H9 (cell line): ENCODE measurements around the gene KLF15. TPM values are rescaled to one million over a fixed set of nuclear protein-coding genes. Genes with fewer than 3 reads are reported as not detected.

Source experiments
- DNase-seq: peaks from one replicate; pipeline ENCODE4 v3.0.0-alpha.2; 2017
- H2AFZ ChIP-seq: one replicate; pipeline ENCODE4 v1.6.1; 2013; ENCODE audit warnings: mild to moderate bottlenecking, low read length, control low read depth, moderate library complexity
- H2AK5ac ChIP-seq: 2 replicates; pipeline ENCODE4 v1.6.1; 2013; ENCODE audit warnings: low read length, control low read depth, mixed read lengths; ENCODE audit not compliant: insufficient read length
- H2BK120ac ChIP-seq: one replicate; pipeline ENCODE4 v1.6.1; 2013; ENCODE audit warnings: low read depth, mild to moderate bottlenecking, low read length, control low read depth, inconsistent platforms; ENCODE audit not compliant: poor library complexity, severe bottlenecking
- H2BK12ac ChIP-seq: 2 replicates; pipeline ENCODE4 v1.6.1; 2013; ENCODE audit warnings: low read length, control low read depth, mixed read lengths, low read depth; ENCODE audit not compliant: insufficient read length
- H2BK15ac ChIP-seq: 2 replicates; pipeline ENCODE4 v1.6.1; 2013; ENCODE audit warnings: low read depth, low read length, control low read depth
- H2BK20ac ChIP-seq: one replicate; pipeline ENCODE4 v1.6.1; 2013; ENCODE audit warnings: low read depth, mild to moderate bottlenecking, low read length, control low read depth, inconsistent platforms; ENCODE audit not compliant: poor library complexity, severe bottlenecking
- H2BK5ac ChIP-seq: 2 replicates; pipeline ENCODE4 v1.6.1; 2013; ENCODE audit warnings: low read length, control low read depth, mixed read lengths; ENCODE audit not compliant: insufficient read length
- H3K14ac ChIP-seq: 2 replicates; pipeline ENCODE4 v1.6.1; 2013; ENCODE audit warnings: low read length, control low read depth; ENCODE audit not compliant: insufficient read depth
- H3K18ac ChIP-seq: 2 replicates; pipeline ENCODE4 v1.6.1; 2013; ENCODE audit warnings: low read depth, mild to moderate bottlenecking, mixed read lengths, low read length, control low read depth; ENCODE audit not compliant: insufficient read length
- H3K23ac ChIP-seq: 2 replicates; pipeline ENCODE4 v1.6.1; 2013; ENCODE audit warnings: low read length, control low read depth, mixed read lengths, low read depth; ENCODE audit not compliant: insufficient read length
- H3K23me2 ChIP-seq: 2 replicates; pipeline ENCODE4 v1.6.1; 2013; ENCODE audit warnings: low read depth, mild to moderate bottlenecking, mixed read lengths, low read length, control low read depth; ENCODE audit not compliant: insufficient read length, poor library complexity, severe bottlenecking
- H3K27ac ChIP-seq: 2 replicates; pipeline ENCODE4 v1.5.1; 2013; ENCODE audit warnings: low read length, control low read depth, mixed read lengths, low read depth; ENCODE audit not compliant: insufficient read length
- H3K27me3 ChIP-seq: 2 replicates; pipeline ENCODE4 v1.6.1; 2013; ENCODE audit warnings: low read length, control low read depth, inconsistent platforms; ENCODE audit not compliant: insufficient read depth
- H3K4ac ChIP-seq: 2 replicates; pipeline ENCODE4 v1.6.1; 2013; ENCODE audit warnings: low read depth, mild to moderate bottlenecking, control low read depth, inconsistent platforms, low read length, moderate library complexity
- H3K4me1 ChIP-seq: 2 replicates; pipeline ENCODE4 v1.6.1; 2013; ENCODE audit warnings: low read length, control low read depth, inconsistent platforms; ENCODE audit not compliant: insufficient read depth
- H3K4me2 ChIP-seq: 2 replicates; pipeline ENCODE4 v1.6.1; 2013; ENCODE audit warnings: low read length, control low read depth, mixed read lengths; ENCODE audit not compliant: insufficient read length, insufficient read depth
- H3K56ac ChIP-seq: 2 replicates; pipeline ENCODE4 v1.6.1; 2013; ENCODE audit warnings: low read depth, mild to moderate bottlenecking, mixed read lengths, low read length, control low read depth; ENCODE audit not compliant: insufficient read length
- H3K79me1 ChIP-seq: 2 replicates; pipeline ENCODE4 v1.6.1; 2013; ENCODE audit warnings: low read depth, mild to moderate bottlenecking, moderate library complexity, low read length, control low read depth, inconsistent platforms; ENCODE audit not compliant: insufficient read depth, poor library complexity, severe bottlenecking
- H3K79me2 ChIP-seq: 2 replicates; pipeline ENCODE4 v1.6.1; 2013; ENCODE audit warnings: low read length, control low read depth, inconsistent platforms; ENCODE audit not compliant: insufficient read depth
- H3K9ac ChIP-seq: 2 replicates; pipeline ENCODE4 v1.6.1; 2013; ENCODE audit warnings: low read length, control low read depth, mixed read lengths; ENCODE audit not compliant: insufficient read length; ENCODE audit errors: extremely low read depth
- H3K9me3 ChIP-seq: one replicate; pipeline ENCODE4 v1.6.1; 2013; ENCODE audit warnings: low read depth, low read length, inconsistent platforms; ENCODE audit not compliant: control insufficient read depth
- H3T11ph ChIP-seq: one replicate; pipeline ENCODE4 v1.6.1; 2013; ENCODE audit warnings: mild to moderate bottlenecking, low read length, control low read depth, inconsistent platforms
- H4K20me1 ChIP-seq: one replicate; pipeline ENCODE4 v1.6.1; 2013; ENCODE audit not compliant: control insufficient read depth, insufficient read length, insufficient read depth
- H4K5ac ChIP-seq: 2 replicates; pipeline ENCODE4 v1.6.1; 2013; ENCODE audit warnings: low read depth, mild to moderate bottlenecking, mixed read lengths, low read length, control low read depth; ENCODE audit not compliant: insufficient read length
- H4K8ac ChIP-seq: replicated peaks from 2 replicates; pipeline ENCODE4 v1.6.1; 2013; ENCODE audit warnings: low read length, control low read depth, mixed read lengths, low read depth; ENCODE audit not compliant: insufficient read length
- H4K91ac ChIP-seq: 2 replicates; pipeline ENCODE4 v1.6.1; 2013; ENCODE audit warnings: low read depth, mild to moderate bottlenecking, moderate library complexity, mixed read lengths, low read length, control low read depth; ENCODE audit not compliant: insufficient read length
- H3K27ac Mint-ChIP-seq, 3 experiments: 2 replicates in 2 of 3; 3 replicates in 1 of 3; pipeline ENCODE4 v1.8.0; 2020 to 2021; ENCODE audit warnings: mixed read lengths in 3 of 3, mild to moderate bottlenecking in 1 of 3, moderate library complexity in 1 of 3
- H3K27me3 Mint-ChIP-seq: 2 replicates; pipeline ENCODE4 v1.8.0; 2021; ENCODE audit warnings: low read depth, mild to moderate bottlenecking, moderate library complexity, mixed read lengths
- H3K36me3 Mint-ChIP-seq, 3 experiments: 2 replicates in 2 of 3; 3 replicates in 1 of 3; pipeline ENCODE4 v1.8.0; 2020 to 2021; ENCODE audit warnings: low read depth in 3 of 3, mixed read lengths in 3 of 3; ENCODE audit not compliant: insufficient read depth in 1 of 3
- H3K4me1 Mint-ChIP-seq, 2 experiments: 2 replicates each; pipeline ENCODE4 v1.8.0; 2020; ENCODE audit warnings: mixed read lengths in 2 of 2
- H3K4me3 Mint-ChIP-seq, 2 experiments: 2 replicates in 1 of 2; 3 replicates in 1 of 2; pipeline ENCODE4 v1.8.0; 2020 to 2021; ENCODE audit warnings: mild to moderate bottlenecking in 2 of 2, mixed read lengths in 2 of 2, moderate library complexity in 1 of 2
- H3K9me3 Mint-ChIP-seq, 2 experiments: 2 replicates in 1 of 2; 3 replicates in 1 of 2; pipeline ENCODE4 v1.8.0; 2020; ENCODE audit warnings: mild to moderate bottlenecking in 2 of 2, mixed read lengths in 2 of 2, moderate library complexity in 1 of 2
- WGBS: extraction: QIAGEN DNeasy Blood & Tissue Kit; methylation state at CpG from one replicate; pipeline ENCODE4 v1.1.7; 2013; ENCODE audit warnings: missing lambda C conversion rate, low lambda C conversion rate, mixed read lengths; ENCODE audit not compliant: insufficient read length; ENCODE audit errors: extremely low coverage; 5-methylcytosine and 5-hydroxymethylcytosine counted together
- total RNA-seq: library from RNA; stranded (reverse); gene quantifications from 2 replicates; pipeline ENCODE4 v1.2.1, GENCODE V29; 2021
- TF ChIP-seq, protein P1 (sequence below): fragments of 200-600 bp; sonication (generic); conservative IDR thresholded peaks from 3 replicates; pipeline ENCODE4 v1.8.0; 2021; ENCODE audit warnings: antibody characterized with exemption, mild to moderate bottlenecking

KLF15 gene
- total RNA-seq, 1 experiment from 2014 or later, result 10.8 TPM

DNA sequence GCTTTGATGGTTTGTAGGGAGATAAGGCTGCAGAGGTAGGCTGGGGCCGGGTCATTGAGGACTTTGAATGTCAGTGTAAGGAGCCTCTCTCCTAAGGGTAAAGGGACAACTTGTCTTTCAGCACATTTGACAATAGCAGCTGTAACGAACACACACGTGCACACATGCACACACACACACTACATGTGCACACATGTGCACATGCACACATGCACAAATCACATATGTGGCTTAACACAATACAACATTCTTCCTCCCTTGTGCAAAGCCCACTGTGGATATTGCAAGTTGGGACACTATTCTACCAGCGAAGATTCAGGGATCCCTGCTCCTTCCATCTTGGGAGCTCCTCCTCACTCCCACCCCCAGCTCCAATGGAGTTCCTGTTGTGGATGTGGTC is 36.4 kb upstream of the KLF15 start:
- H3K4me1 ChIP-seq, result no peaks in the 10 kb centered on the region
- Mint-ChIP-seq H3K9me3 (peaks cover 0 to 3% of the 10 kb centered on the region in 2 experiments; a peak in 2 of 5 replicates), H3K4me3 (no peak overlapping the region), H3K27ac (no peak overlapping the region), H3K36me3 (no peaks in the 10 kb centered on the region; a peak in 1 of 7 replicates), H3K27me3 (peaks cover 75% of the 10 kb centered on the region), H3K4me1 (peaks cover 16 to 18% of the 10 kb centered on the region in 2 experiments)
- WGBS, result no CpG with 5 or more reads among the region's 4 CpGs
- no peak overlapping the region for H3T11ph ChIP-seq
- H4K8ac ChIP-seq, result no peak overlapping the region
- H4K20me1 ChIP-seq, result no peaks in the 10 kb centered on the region
- no peak overlapping the region for H2AK5ac ChIP-seq
- H3K9me3 ChIP-seq, result no peaks in the 10 kb centered on the region
- H4K91ac ChIP-seq, result no peak overlapping the region
- no peak overlapping the region for H2BK5ac ChIP-seq
- H2BK15ac ChIP-seq, result no peak overlapping the region
- no peak overlapping the region for H3K4ac ChIP-seq
- H3K23ac ChIP-seq, result no peak overlapping the region
- no peak overlapping the region for H3K18ac ChIP-seq
- TF ChIP-seq, protein P1, sequence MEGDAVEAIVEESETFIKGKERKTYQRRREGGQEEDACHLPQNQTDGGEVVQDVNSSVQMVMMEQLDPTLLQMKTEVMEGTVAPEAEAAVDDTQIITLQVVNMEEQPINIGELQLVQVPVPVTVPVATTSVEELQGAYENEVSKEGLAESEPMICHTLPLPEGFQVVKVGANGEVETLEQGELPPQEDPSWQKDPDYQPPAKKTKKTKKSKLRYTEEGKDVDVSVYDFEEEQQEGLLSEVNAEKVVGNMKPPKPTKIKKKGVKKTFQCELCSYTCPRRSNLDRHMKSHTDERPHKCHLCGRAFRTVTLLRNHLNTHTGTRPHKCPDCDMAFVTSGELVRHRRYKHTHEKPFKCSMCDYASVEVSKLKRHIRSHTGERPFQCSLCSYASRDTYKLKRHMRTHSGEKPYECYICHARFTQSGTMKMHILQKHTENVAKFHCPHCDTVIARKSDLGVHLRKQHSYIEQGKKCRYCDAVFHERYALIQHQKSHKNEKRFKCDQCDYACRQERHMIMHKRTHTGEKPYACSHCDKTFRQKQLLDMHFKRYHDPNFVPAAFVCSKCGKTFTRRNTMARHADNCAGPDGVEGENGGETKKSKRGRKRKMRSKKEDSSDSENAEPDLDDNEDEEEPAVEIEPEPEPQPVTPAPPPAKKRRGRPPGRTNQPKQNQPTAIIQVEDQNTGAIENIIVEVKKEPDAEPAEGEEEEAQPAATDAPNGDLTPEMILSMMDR, result no peak
- DNase-seq, result no peak
- H2AFZ ChIP-seq, result no peak overlapping the region
- H3K27ac ChIP-seq, result no peak overlapping the region
- no peak overlapping the region for H2BK120ac ChIP-seq
- H3K56ac ChIP-seq, result no peak overlapping the region
- H3K79me1 ChIP-seq, result no peaks in the 10 kb centered on the region
- H3K9ac ChIP-seq, result no peak overlapping the region
- H3K27me3 ChIP-seq, result peaks cover 16% of the 10 kb centered on the region; the same call in 1 of the 2 replicates
- H3K23me2 ChIP-seq, result no peaks in the 10 kb centered on the region
- H2BK12ac ChIP-seq, result no peak overlapping the region
- H3K4me2 ChIP-seq, result no peak overlapping the region
- no peak overlapping the region for H3K14ac ChIP-seq
- H2BK20ac ChIP-seq, result no peak overlapping the region
- H4K5ac ChIP-seq, result no peak overlapping the region
- H3K79me2 ChIP-seq, result no peaks in the 10 kb centered on the region
